Progenitor cell of endocrine pancreas (in vitro differentiated cells): ENCODE measurements around the gene RALGAPA2. TPM values are rescaled to one million over a fixed set of nuclear protein-coding genes. Genes with fewer than 3 reads are reported as not detected.

Source experiments
- DNase-seq: peaks from one replicate; pipeline ENCODE4 v3.0.0; 2021; ENCODE audit warnings: low spot score; ENCODE audit not compliant: unreplicated experiment
- H3K27ac Mint-ChIP-seq: 2 replicates; pipeline ENCODE4 v1.8.0; 2021; ENCODE audit warnings: mild to moderate bottlenecking, moderate library complexity, mixed read lengths
- H3K27me3 Mint-ChIP-seq: 2 replicates; pipeline ENCODE4 v1.8.0; 2021; ENCODE audit warnings: mixed read lengths
- H3K36me3 Mint-ChIP-seq: 2 replicates; pipeline ENCODE4 v1.8.0; 2022; ENCODE audit warnings: mixed read lengths; ENCODE audit not compliant: insufficient read depth
- H3K4me1 Mint-ChIP-seq: 2 replicates; pipeline ENCODE4 v1.8.0; 2021; ENCODE audit warnings: low read depth, mixed read lengths
- H3K4me3 Mint-ChIP-seq: 2 replicates; pipeline ENCODE4 v1.8.0; 2021; ENCODE audit warnings: low read depth, mild to moderate bottlenecking, moderate library complexity, mixed read lengths
- H3K9me3 Mint-ChIP-seq: 2 replicates; pipeline ENCODE4 v1.8.0; 2021; ENCODE audit warnings: low read depth, mixed read lengths
- CTCF ChIP-seq: fragments of 200-600 bp; sonication (generic); IDR thresholded peaks from one replicate; pipeline ENCODE4 v1.5.0; 2021; ENCODE audit warnings: antibody characterized with exemption, mild to moderate bottlenecking; ENCODE audit not compliant: unreplicated experiment
- total RNA-seq: library from RNA; stranded (reverse); gene quantifications from 2 replicates; pipeline ENCODE4 v1.2.1, GENCODE V29; 2021

RALGAPA2 gene
- total RNA-seq, 1 donor from 2014 or later = 109 TPM

GRCh38 chr20:20525214-20525613 is 187.2 kb downstream of the RALGAPA2 start:
- no peak for TF ChIP-seq CTCF
- Mint-ChIP-seq H3K4me3 (no peak overlapping the region), H3K27me3 (no peaks in the 10 kb centered on the region), H3K9me3 (no peaks in the 10 kb centered on the region), H3K36me3 (peaks cover 28% of the 10 kb centered on the region), H3K4me1 (no peaks in the 10 kb centered on the region), H3K27ac (peak overlapping the region; percentile 67)
- no peak for DNase-seq

DNA sequence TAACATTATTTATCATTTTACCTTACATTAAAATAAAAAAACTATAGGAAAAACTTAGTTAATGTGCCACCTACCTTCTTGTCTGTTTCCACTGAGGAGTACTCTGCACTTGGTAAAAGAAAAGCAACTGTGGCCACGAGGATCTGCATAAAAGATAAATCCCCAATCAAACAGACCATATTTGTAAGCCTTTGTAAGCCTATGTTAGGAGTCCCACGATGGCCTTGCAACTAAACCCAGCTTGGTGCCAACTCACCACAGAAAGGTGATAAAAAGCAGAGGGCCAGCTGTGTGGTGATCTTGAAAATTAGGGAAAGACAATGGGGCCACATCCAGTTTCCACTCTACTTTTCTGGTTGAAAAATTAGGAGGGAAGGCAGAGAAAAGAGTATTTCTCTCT is 187.7 kb downstream of the RALGAPA2 start:
- peak overlapping the region; percentile 78 for H3K27ac Mint-ChIP-seq
- no peak for TF ChIP-seq CTCF
- H3K4me1 Mint-ChIP-seq = no peaks in the 10 kb centered on the region
- peaks cover 30% of the 10 kb centered on the region for H3K36me3 Mint-ChIP-seq
- DNase-seq = no peak
- H3K27me3 Mint-ChIP-seq = no peaks in the 10 kb centered on the region
- H3K9me3 Mint-ChIP-seq = no peaks in the 10 kb centered on the region
- no peak overlapping the region for H3K4me3 Mint-ChIP-seq

DNA sequence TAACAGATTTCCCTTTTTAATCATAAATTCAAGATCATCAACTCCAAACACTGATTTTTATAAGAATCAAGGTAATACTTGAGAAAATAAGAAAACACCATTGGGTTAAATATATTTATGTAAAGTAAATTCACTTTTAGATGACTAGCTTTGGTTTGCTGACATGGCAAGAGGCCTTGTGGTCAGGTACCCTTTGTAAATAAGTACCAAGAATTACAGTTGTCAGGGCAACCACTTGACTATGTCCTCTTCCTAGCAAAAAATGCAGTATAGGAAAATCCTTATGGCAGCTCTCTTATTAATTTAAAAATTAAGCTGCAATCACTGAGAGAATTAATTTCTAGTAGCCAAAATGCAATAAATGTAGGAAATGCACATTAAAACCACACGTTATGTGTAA is 190.7 kb downstream of the RALGAPA2 start:
- H3K9me3 Mint-ChIP-seq = no peaks in the 10 kb centered on the region
- H3K4me3 Mint-ChIP-seq = no peak overlapping the region
- H3K36me3 Mint-ChIP-seq = peaks cover 36% of the 10 kb centered on the region
- H3K4me1 Mint-ChIP-seq = peaks cover 5% of the 10 kb centered on the region
- H3K27ac Mint-ChIP-seq = no peak overlapping the region
- H3K27me3 Mint-ChIP-seq = no peaks in the 10 kb centered on the region
- no peak for DNase-seq
- no peak for TF ChIP-seq CTCF

GRCh38 chr20:20520776-20521175 is 191.7 kb downstream of the RALGAPA2 start:
- Mint-ChIP-seq H3K36me3 (peaks cover 43% of the 10 kb centered on the region), H3K27ac (no peak overlapping the region), H3K9me3 (peaks cover 6% of the 10 kb centered on the region), H3K27me3 (no peaks in the 10 kb centered on the region), H3K4me1 (peaks cover 5% of the 10 kb centered on the region), H3K4me3 (no peak overlapping the region)
- no peak for DNase-seq
- no peak for TF ChIP-seq CTCF

DNA sequence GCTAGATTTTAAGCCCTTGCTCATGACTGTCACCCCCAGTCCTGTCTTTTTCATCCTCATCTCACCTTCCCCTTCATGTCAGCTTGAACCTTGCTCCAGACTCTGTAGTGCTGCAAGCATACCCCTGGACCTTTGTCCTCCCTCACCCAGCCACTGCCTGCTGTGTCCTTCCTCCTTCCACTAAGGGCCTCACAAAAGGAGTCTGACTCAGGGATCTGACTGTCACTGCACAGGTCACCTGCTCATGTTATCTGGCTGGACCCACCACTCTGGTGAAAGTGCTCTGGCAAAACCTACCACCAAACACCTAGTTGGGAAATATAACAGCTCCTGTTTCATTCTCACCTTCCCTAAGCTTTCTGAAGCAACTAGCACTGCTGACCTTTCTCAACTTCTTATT is 193.2 kb downstream of the RALGAPA2 start:
- H3K4me3 Mint-ChIP-seq = no peak overlapping the region
- H3K27ac Mint-ChIP-seq = no peak overlapping the region
- no peak for DNase-seq
- peaks cover 56% of the 10 kb centered on the region for H3K36me3 Mint-ChIP-seq
- no peak for TF ChIP-seq CTCF
- H3K9me3 Mint-ChIP-seq = peaks cover 15% of the 10 kb centered on the region
- H3K4me1 Mint-ChIP-seq = peaks cover 5% of the 10 kb centered on the region
- no peaks in the 10 kb centered on the region for H3K27me3 Mint-ChIP-seq

GRCh38 chr20:20518263-20518662 is 194.2 kb downstream of the RALGAPA2 start:
- Mint-ChIP-seq H3K36me3 (peaks cover 62% of the 10 kb centered on the region), H3K27me3 (no peaks in the 10 kb centered on the region), H3K4me3 (no peak overlapping the region), H3K9me3 (peaks cover 16% of the 10 kb centered on the region), H3K27ac (no peak overlapping the region), H3K4me1 (peaks cover 5% of the 10 kb centered on the region)
- DNase-seq = no peak
- no peak for TF ChIP-seq CTCF
